ENCODE results near the gene MPO. TPM values are rescaled to one million over a fixed set of nuclear protein-coding genes. Genes with fewer than 3 reads are reported as not detected.

MPO gene
- total RNA-seq, 4 donors from 2014 or later, result 0.19 to 0.84 TPM; not detected in 2

GRCh38 chr17:58326609-58327362, 46.1 kb upstream of the MPO start:
- TF ChIP-seq CTCF (IDR thresholded peaks at IDR 0.05), result no peak
- ATAC-seq (ENCODE audit: low FRiP score) (no peak), DNase-seq (ENCODE audit: low spot score) (no peak)

- TF ChIP-seq CTCF (IDR thresholded peaks at IDR 0.05), result no peak
- DNase-seq (ENCODE audit: low spot score) (no peak), ATAC-seq (ENCODE audit: low FRiP score) (no peak)
Observed at GRCh38 chr17:58325976-58326468, 45.3 kb upstream of the MPO start.

- DNase-seq (ENCODE audit: low spot score) (no peak), ATAC-seq (ENCODE audit: low FRiP score) (no peak)
- TF ChIP-seq CTCF (IDR thresholded peaks at IDR 0.05), result no peak
Observed at GRCh38 chr17:58325289-58325726, 44.6 kb upstream of the MPO start.

- peak; percentile 49 for ATAC-seq (ENCODE audit: low FRiP score)
- no peak for DNase-seq (ENCODE audit: low spot score)
- TF ChIP-seq CTCF (IDR thresholded peaks at IDR 0.05), result no peak
Observed at GRCh38 chr17:58324409-58325288, 43.9 kb upstream of the MPO start.

GRCh38 chr17:58324056-58324408, 43.3 kb upstream of the MPO start:
- ATAC-seq (ENCODE audit: low FRiP score) (no peak), DNase-seq (ENCODE audit: low spot score) (no peak)
- TF ChIP-seq CTCF (IDR thresholded peaks at IDR 0.05), result no peak

GRCh38 chr17:58323366-58324055, 42.8 kb upstream of the MPO start:
- ATAC-seq (ENCODE audit: low FRiP score), result no peak
- no peak for DNase-seq (ENCODE audit: low spot score)
- TF ChIP-seq CTCF (IDR thresholded peaks at IDR 0.05), result no peak
